Mesenchymal stem cell (in vitro differentiated cells and primary cell): ENCODE measurements around the gene ENPP4.
"Not testable (repeated sequence)": the region's sequence is repeated elsewhere in the genome, so short reads cannot be mapped to it uniquely, and the experiment has no call there.

Experiments used
- DNase-seq: peaks from one replicate; pipeline ENCODE4 v3.0.0-alpha.2; 2013
- H2AFZ ChIP-seq: one replicate; pipeline ENCODE4 v1.6.1; 2013; ENCODE audit warnings: low read depth, mild to moderate bottlenecking, control low read depth, inconsistent platforms, low read length, moderate library complexity
- H2AK5ac ChIP-seq: 2 replicates; pipeline ENCODE4 v1.6.1; 2013; ENCODE audit warnings: low read length, moderate library complexity, mild to moderate bottlenecking, inconsistent platforms; ENCODE audit not compliant: severe bottlenecking
- H2BK120ac ChIP-seq: one replicate; pipeline ENCODE4 v1.6.1; 2013; ENCODE audit warnings: low read depth, mild to moderate bottlenecking, inconsistent platforms, low read length, moderate library complexity
- H2BK12ac ChIP-seq, 2 experiments: one replicate each; pipeline ENCODE4 v1.6.1; 2013; ENCODE audit warnings: inconsistent platforms in 2 of 2, low read length in 2 of 2, mild to moderate bottlenecking in 2 of 2, moderate library complexity in 2 of 2, control low read depth in 1 of 2
- H2BK15ac ChIP-seq: one replicate; pipeline ENCODE4 v1.6.1; 2013; ENCODE audit warnings: mild to moderate bottlenecking, low read depth, inconsistent platforms; ENCODE audit not compliant: poor library complexity, severe bottlenecking
- H2BK5ac ChIP-seq: 2 replicates; pipeline ENCODE4 v1.6.1; 2013; ENCODE audit warnings: low read depth, mild to moderate bottlenecking, low read length, control low read depth, inconsistent platforms; ENCODE audit not compliant: poor library complexity, severe bottlenecking
- H3K14ac ChIP-seq, 2 experiments: one replicate each; pipeline ENCODE4 v1.6.1; 2013; ENCODE audit warnings: inconsistent platforms in 2 of 2, low read length in 2 of 2, control low read depth in 1 of 2, mild to moderate bottlenecking in 1 of 2, moderate library complexity in 1 of 2
- H3K18ac ChIP-seq, 2 experiments: one replicate each; pipeline ENCODE4 v1.6.1; 2013; ENCODE audit warnings: inconsistent platforms in 2 of 2, low read length in 2 of 2, control low read depth in 1 of 2, low read depth in 1 of 2, mild to moderate bottlenecking in 1 of 2
- H3K23ac ChIP-seq, 2 experiments: one replicate each; pipeline ENCODE4 v1.6.1; 2013; ENCODE audit warnings: inconsistent platforms in 2 of 2, low read length in 2 of 2, mild to moderate bottlenecking in 2 of 2, moderate library complexity in 2 of 2, control low read depth in 1 of 2
- H3K27ac ChIP-seq: 2 replicates; pipeline ENCODE4 v1.5.1; 2013; ENCODE audit warnings: mild to moderate bottlenecking, moderate library complexity, low read length, control low read depth, inconsistent platforms; ENCODE audit not compliant: poor library complexity, severe bottlenecking
- H3K27me3 ChIP-seq, 2 experiments: 2 replicates each; pipeline versions ENCODE4 v1.6.1 to v1.7.0; 2013; ENCODE audit warnings: low read length in 2 of 2, mild to moderate bottlenecking in 2 of 2, moderate library complexity in 2 of 2, control low read depth in 1 of 2, inconsistent platforms in 1 of 2; ENCODE audit not compliant: control insufficient read depth in 1 of 2, insufficient read depth in 1 of 2
- H3K36me3 ChIP-seq, 2 experiments: 2 replicates each; pipeline versions ENCODE4 v1.6.1 to v1.7.0; 2013; ENCODE audit warnings: low read length in 2 of 2, control low read depth in 1 of 2, inconsistent platforms in 1 of 2, low read depth in 1 of 2, mild to moderate bottlenecking in 1 of 2; ENCODE audit not compliant: insufficient read depth in 2 of 2, control insufficient read depth in 1 of 2
- H3K4ac ChIP-seq, 2 experiments: one replicate each; pipeline ENCODE4 v1.6.1; 2013; ENCODE audit warnings: inconsistent platforms in 2 of 2, low read length in 2 of 2, mild to moderate bottlenecking in 2 of 2, moderate library complexity in 2 of 2, control low read depth in 1 of 2, low read depth in 1 of 2
- H3K4me1 ChIP-seq: 2 replicates; pipeline ENCODE4 v1.6.1; 2013; ENCODE audit warnings: low read depth, low read length, control low read depth; ENCODE audit not compliant: control insufficient read depth, insufficient read depth
- H3K4me2 ChIP-seq: 2 replicates; pipeline ENCODE4 v1.6.1; 2013; ENCODE audit warnings: low read length, mild to moderate bottlenecking, inconsistent platforms; ENCODE audit not compliant: poor library complexity, severe bottlenecking
- H3K4me3 ChIP-seq, 2 experiments: 2 replicates each; pipeline versions ENCODE4 v1.5.1 to v1.7.0; 2013; ENCODE audit warnings: low read length in 2 of 2, mild to moderate bottlenecking in 2 of 2, control low read depth in 1 of 2, low read depth in 1 of 2; ENCODE audit not compliant: insufficient read depth in 1 of 2
- H3K79me1 ChIP-seq: replicated peaks from 2 replicates; pipeline ENCODE4 v1.6.1; 2013; ENCODE audit warnings: mild to moderate bottlenecking, control low read depth, low read length, inconsistent platforms; ENCODE audit not compliant: poor library complexity, severe bottlenecking
- H3K9ac ChIP-seq: 2 replicates; pipeline ENCODE4 v1.7.0; 2013; ENCODE audit warnings: mild to moderate bottlenecking, low read length, moderate library complexity
- H3K9me3 ChIP-seq: 2 replicates; pipeline ENCODE4 v1.7.0; 2013; ENCODE audit warnings: mild to moderate bottlenecking, low read length; ENCODE audit not compliant: control insufficient read depth
- H4K8ac ChIP-seq: one replicate; pipeline ENCODE4 v1.6.1; 2013; ENCODE audit warnings: inconsistent platforms, mild to moderate bottlenecking, low read length, moderate library complexity
- H4K91ac ChIP-seq: one replicate; pipeline ENCODE4 v1.6.1; 2013; ENCODE audit warnings: mild to moderate bottlenecking, low read length, inconsistent platforms
- WGBS: methylation state at CpG from one replicate; pipeline ENCODE4 v1.1.7; 2013; ENCODE audit warnings: mixed read lengths; 5-methylcytosine and 5-hydroxymethylcytosine counted together

ENPP4 gene

GRCh38 chr6:46138281-46138680 is 8.5 kb downstream of the ENPP4 start:
- Histone ChIP-seq H3K27me3 (peaks cover 0 to 18% of the 10 kb centered on the region in 2 experiments), H2BK12ac (no peak overlapping the region), H2BK15ac (no peak overlapping the region), H3K4me2 (no peak overlapping the region), H3K79me1 (no peaks in the 10 kb centered on the region), H2BK5ac (no peak overlapping the region), H2BK120ac (no peak overlapping the region), H3K36me3 (no peaks in the 10 kb centered on the region), H4K91ac (no peak overlapping the region), H3K4ac (no peak overlapping the region), H3K4me3 (no peak overlapping the region), H3K9me3 (no peaks in the 10 kb centered on the region), H3K18ac (no peak overlapping the region), H4K8ac (no peak overlapping the region), H3K9ac (no peak overlapping the region), H3K14ac (no peak overlapping the region), H3K23ac (no peak overlapping the region), H3K27ac (no peak overlapping the region), H3K4me1 (no peaks in the 10 kb centered on the region), H2AK5ac (no peak overlapping the region), H2AFZ (no peak overlapping the region)
- DNase-seq, result no peak
- 88% methylated on average over 1 of the region's 1 CpG for WGBS

GRCh38 chr6:46144270-46144669 is 14.5 kb downstream of the ENPP4 start:
- no peak overlapping the region for H2BK15ac ChIP-seq
- no peak overlapping the region for H4K91ac ChIP-seq
- H2BK5ac ChIP-seq, result no peak overlapping the region
- no peak overlapping the region for H2AFZ ChIP-seq
- no peak overlapping the region for H3K4ac ChIP-seq
- H3K79me1 ChIP-seq, result no peaks in the 10 kb centered on the region
- no peaks in the 10 kb centered on the region for H3K36me3 ChIP-seq
- no peak overlapping the region for H3K4me2 ChIP-seq
- H3K14ac ChIP-seq, result no peak overlapping the region
- H4K8ac ChIP-seq, result no peak overlapping the region
- no peak for DNase-seq
- H3K27ac ChIP-seq, result no peak overlapping the region
- no peak overlapping the region for H3K9ac ChIP-seq
- no peak overlapping the region for H2BK12ac ChIP-seq
- no peak overlapping the region for H3K23ac ChIP-seq
- no peak overlapping the region for H3K4me3 ChIP-seq
- no peaks in the 10 kb centered on the region for H3K27me3 ChIP-seq
- no peak overlapping the region for H2BK120ac ChIP-seq
- H2AK5ac ChIP-seq, result no peak overlapping the region
- WGBS, result 88% methylated on average over 1 of the region's 1 CpG
- no peak overlapping the region for H3K18ac ChIP-seq
- no peaks in the 10 kb centered on the region for H3K9me3 ChIP-seq
- H3K4me1 ChIP-seq, result no peaks in the 10 kb centered on the region

- not testable (repeated sequence) for H3K9me3 ChIP-seq, H3K27ac ChIP-seq, H4K91ac ChIP-seq, H2AK5ac ChIP-seq, H3K9ac ChIP-seq, H3K27me3 ChIP-seq, H3K36me3 ChIP-seq, H2BK5ac ChIP-seq, H3K14ac ChIP-seq, H2BK120ac ChIP-seq, H3K4ac ChIP-seq, H3K4me3 ChIP-seq, H2BK12ac ChIP-seq, H4K8ac ChIP-seq, H2AFZ ChIP-seq, H3K79me1 ChIP-seq, H3K18ac ChIP-seq, H3K23ac ChIP-seq, H3K4me1 ChIP-seq, H3K4me2 ChIP-seq, DNase-seq, H2BK15ac ChIP-seq
- WGBS, result 50% methylated on average over 1 of the region's 3 CpGs
These were observed 19.3 kb downstream of the ENPP4 start for GRCh38 chr6:46149066-46149465.

- Histone ChIP-seq H3K4me3 (no peak overlapping the region), H3K9ac (no peak overlapping the region), H2BK15ac (no peak overlapping the region), H3K18ac (no peak overlapping the region), H2AK5ac (no peak overlapping the region), H2BK5ac (no peak overlapping the region), H3K79me1 (no peaks in the 10 kb centered on the region), H4K91ac (no peak overlapping the region), H3K4me1 (no peaks in the 10 kb centered on the region), H2AFZ (no peak overlapping the region), H2BK12ac (no peak overlapping the region), H3K36me3 (no peaks in the 10 kb centered on the region), H3K9me3 (no peaks in the 10 kb centered on the region), H3K14ac (no peak overlapping the region), H2BK120ac (no peak overlapping the region), H3K4ac (no peak overlapping the region), H3K23ac (no peak overlapping the region), H3K4me2 (no peak overlapping the region), H4K8ac (no peak overlapping the region), H3K27ac (no peak overlapping the region), H3K27me3 (no peaks in the 10 kb centered on the region)
- no peak for DNase-seq
These were observed 26.9 kb downstream of the ENPP4 start for GRCh38 chr6:46156701-46157100.
